HG02610 (cell line): ENCODE data around the gene PLCB3.

Source experiments
- ATAC-seq: cut with Tn5 transposase; IDR thresholded peaks from one replicate; pipeline ENCODE4 v1.9.1; 2021; ENCODE audit warnings: mild to moderate bottlenecking, moderate library complexity; ENCODE audit not compliant: unreplicated experiment

Gene PLCB3

GRCh38 chr11:64235437-64236161, 15.7 kb upstream of the PLCB3 start:
- ATAC-seq = no peak

DNA sequence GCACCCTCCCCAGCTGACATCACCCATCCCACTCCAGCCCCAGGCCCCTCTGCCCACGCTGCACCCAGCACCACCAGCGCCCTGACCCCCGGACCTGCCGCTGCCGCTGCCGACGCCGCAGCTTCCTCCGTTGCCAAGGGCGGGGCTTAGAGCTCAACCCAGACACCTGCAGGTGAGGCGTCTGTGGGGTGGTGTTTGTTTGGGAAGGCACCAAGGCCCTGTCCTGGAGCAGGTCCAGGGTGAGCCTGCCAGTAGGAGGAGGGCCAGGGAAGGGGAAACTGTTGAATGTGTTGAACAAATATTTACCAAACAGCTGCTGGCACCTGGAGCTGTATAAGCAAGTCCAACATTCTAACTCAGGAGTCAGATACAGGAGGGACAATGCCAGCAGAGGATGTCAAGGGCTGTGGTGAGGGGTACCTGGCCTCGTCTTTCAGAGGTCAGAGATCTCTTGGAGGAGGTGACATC, 13.8 kb upstream of the PLCB3 start:
- no peak for ATAC-seq

- no peak for ATAC-seq
These were observed 13.3 kb upstream of the PLCB3 start for GRCh38 chr11:64238076-64238475.

GRCh38 chr11:64238999-64239398, 12.3 kb upstream of the PLCB3 start:
- no peak for ATAC-seq

- ATAC-seq = no peak
These were observed 11.5 kb upstream of the PLCB3 start for GRCh38 chr11:64239662-64240434.

DNA sequence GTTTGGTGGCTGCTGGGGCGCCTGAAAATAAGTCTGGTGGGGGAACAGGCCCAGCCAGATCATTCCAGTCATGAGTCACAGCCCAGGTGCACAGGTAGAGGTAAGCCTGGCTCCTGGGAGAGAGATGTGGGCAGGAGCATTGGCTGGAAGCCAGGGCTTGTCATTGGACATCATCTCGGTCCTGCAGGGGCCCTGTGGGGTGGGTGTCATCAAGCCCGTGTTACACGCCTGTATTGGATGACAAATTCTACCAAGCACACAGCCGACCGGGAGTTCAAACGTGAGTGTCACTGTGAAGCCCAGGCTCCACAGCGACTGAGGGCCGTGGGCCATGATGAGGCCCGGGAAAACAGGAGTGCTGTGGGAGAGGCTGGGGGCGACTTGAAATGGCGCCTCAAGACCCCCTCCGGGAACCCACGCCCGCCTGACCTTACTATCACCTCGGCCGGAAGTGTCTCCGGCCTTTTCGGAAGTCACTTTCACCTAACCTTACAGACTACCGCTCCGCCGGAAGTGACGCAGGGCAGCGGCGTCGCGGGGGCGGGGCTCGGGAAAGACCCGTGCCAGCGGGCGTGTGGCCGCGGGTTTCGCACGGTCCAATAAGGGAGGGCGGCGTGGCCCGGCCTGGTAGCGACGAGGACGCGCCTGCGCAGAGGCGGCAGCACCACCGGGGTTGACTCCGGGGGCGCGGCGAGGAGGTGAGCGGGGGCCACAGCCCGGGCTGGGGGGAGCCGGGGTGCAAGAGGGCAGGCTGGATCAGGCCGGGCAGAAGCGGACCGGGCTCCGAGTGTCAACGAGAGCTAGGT, 10.7 kb upstream of the PLCB3 start, which contains the start of gene FKBP2:
FKBP2 (plus strand) TSS at position 661 of the 806 bp plus-strand sequence. CDS start 1,293 bp downstream, outside the sequence.
- ATAC-seq = peak; percentile 49

DNA sequence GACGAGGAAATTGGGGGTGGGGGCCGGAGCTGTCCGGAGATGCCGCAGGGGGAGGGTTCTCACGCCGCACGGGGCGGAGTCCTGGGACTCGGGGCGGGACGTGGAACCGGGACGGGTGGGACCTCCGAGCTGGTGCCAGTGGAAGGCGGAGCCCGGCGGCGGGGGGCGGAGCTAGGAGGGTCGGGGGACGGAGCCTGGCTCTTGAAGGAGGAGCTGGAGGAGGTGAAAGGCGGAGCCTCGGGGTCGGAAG, 10.2 kb upstream of the PLCB3 start:
- peak; percentile 74 for ATAC-seq

GRCh38 chr11:64241491-64242374, 9.6 kb upstream of the PLCB3 start:
- peak; percentile 2 for ATAC-seq

GRCh38 chr11:64243236-64243854, 8.0 kb upstream of the PLCB3 start:
- no peak for ATAC-seq

GRCh38 chr11:64244107-64244506, 7.2 kb upstream of the PLCB3 start:
- no peak for ATAC-seq

DNA sequence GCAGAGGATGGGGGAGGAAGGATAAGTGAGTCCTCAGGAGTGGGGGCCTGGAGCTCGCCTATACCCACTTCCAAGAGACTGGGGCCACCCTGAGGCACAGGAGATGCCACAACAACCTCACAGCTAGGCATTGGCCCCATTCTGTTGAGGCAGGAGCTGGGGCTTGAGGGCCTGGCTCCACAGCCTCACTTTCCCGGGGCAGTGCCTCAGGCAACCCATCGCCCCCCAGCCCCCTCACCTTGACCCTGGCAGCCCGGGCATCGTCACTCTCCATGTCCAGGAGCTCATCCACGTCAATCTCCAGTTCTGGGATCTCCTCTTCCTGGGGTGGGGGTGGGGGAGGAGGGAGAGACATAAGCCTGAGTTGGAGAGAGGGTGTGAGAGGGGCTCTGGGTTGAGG, 6.4 kb upstream of the PLCB3 start:
- no peak for ATAC-seq

- no peak for ATAC-seq
These were observed 5.9 kb upstream of the PLCB3 start for GRCh38 chr11:64245401-64245796.

GRCh38 chr11:64245797-64246620, 5.3 kb upstream of the PLCB3 start:
- ATAC-seq = no peak

DNA sequence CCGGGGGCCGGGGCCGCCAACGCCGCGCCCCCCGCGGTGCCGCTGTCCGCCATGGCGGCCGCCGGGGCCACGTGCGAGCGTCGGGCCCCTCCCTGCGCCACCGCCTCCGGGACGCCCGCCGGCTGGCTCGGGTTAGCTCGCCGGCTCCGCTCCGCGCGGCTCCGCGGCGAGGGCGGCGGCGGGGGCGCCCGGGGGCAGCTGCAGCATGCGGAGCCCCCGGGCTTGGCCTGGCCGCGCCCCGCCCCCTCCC, 4.8 kb upstream of the PLCB3 start:
- ATAC-seq = peak; percentile 11

DNA sequence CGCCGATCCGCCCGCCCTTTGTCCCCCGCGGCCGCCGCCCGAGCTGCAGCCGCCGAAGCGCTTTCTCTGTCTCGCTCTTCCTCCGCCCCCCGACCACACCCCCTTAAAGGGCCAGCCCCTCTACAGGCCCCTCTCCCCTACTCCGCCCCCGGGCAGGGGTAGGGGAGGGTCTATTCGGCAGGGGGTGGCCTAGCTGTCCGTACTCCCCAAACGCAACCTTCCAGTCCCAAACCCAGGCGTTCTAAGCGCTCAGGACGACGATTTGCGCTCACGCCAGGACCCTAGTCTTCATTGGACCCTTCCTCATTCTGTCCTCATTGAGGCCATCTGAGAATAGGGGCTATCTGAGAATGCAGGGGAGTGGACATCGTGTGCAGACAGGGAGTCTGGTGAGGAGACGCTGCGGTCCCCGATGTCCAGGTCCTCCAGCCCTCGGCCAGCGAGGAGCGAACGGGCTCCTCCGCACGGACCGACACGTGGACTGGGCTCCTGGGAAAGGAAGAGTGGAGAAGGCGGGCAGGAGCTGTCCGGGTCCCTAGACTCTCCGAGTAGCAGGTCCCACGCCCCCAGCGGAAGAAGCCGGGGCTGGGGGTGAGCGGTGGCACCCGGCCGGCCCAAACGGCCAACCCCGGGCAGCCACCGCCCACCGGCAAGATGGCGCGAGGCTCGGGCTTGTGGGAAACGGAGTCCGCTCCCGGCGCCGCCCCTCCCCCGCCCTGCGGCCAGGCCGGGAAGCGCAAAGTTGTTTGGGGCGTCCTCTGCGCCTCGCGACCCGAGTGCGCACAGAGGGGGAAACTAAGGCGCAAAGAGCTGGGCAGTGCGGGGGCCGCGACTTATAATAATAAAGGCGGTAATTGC, 4.2 kb upstream of the PLCB3 start, which contains the start of gene PPP1R14B:
PPP1R14B (minus strand) TSS at position 73 of the 858 bp plus-strand sequence. CDS start 270 bp downstream, outside the sequence.
- ATAC-seq = peak; percentile 38

GRCh38 chr11:64247729-64248531, 3.4 kb upstream of the PLCB3 start:
- ATAC-seq = no peak

- no peak for ATAC-seq
These were observed 2.8 kb upstream of the PLCB3 start for GRCh38 chr11:64248578-64248977.

- no peak for ATAC-seq
These were observed 2.3 kb upstream of the PLCB3 start for GRCh38 chr11:64249038-64249437.
